Endothelial cell of umbilical vein (primary cell): Measurements from ENCODE around the gene ECM2. TPM values are rescaled to one million over a fixed set of nuclear protein-coding genes. Genes with fewer than 3 reads are reported as not detected.

Experiments
- BruUV-seq: library from RNA; stranded (reverse); fragments of 400-500 nt; replicated peaks from 2 replicates; lab custom pipeline; 2021; lab: Mats Ljungman, UMichigan
- CTCF ChIA-PET: fragments of 300-600, 350-600 bp; sonication (Branson Sonifier 250); formaldehyde crosslinking; loops from one replicate; lab custom pipeline; 2021; ENCODE audit warnings: antibody characterized with exemption, inconsistent platforms; lab: Charles Lee
- POLR2A ChIA-PET: fragments of 300-600, 350-600 bp; sonication (Branson Sonifier 250); formaldehyde crosslinking; loops from one replicate; lab custom pipeline; 2021; ENCODE audit warnings: antibody characterized with exemption, inconsistent platforms; lab: Charles Lee
- DNase-seq: peaks from one replicate; pipeline ENCODE4 v3.0.0-alpha.2; 2011; ENCODE audit warnings: low read depth, low spot score
- FAIRE-seq: peaks from 2 replicates; lab custom pipeline; 2011; peaks lifted over from hg19 to GRCh38; lab: Jason Lieb, UNC
- H2AFZ ChIP-seq: 2 replicates; pipeline ENCODE4 v1.6.0; 2012; ENCODE audit warnings: low read depth, low read length, control low read depth, inconsistent platforms
- H3K27ac ChIP-seq: 2 replicates; pipeline ENCODE4 v1.5.1; 2011; ENCODE audit warnings: low read depth, mild to moderate bottlenecking, control low read depth, low read length, moderate library complexity; ENCODE audit not compliant: insufficient read depth
- H3K27me3 ChIP-seq, 2 experiments: 2 replicates each; pipeline versions ENCODE4 v1.6.0 to v1.6.1; 2011; ENCODE audit warnings: low read length in 2 of 2, mixed read lengths in 1 of 2; ENCODE audit not compliant: control insufficient read depth in 2 of 2, insufficient read depth in 2 of 2
- H3K36me3 ChIP-seq, 2 experiments: 2 replicates in 1 of 2; 3 replicates in 1 of 2; pipeline ENCODE4 v1.5.1; 2011; ENCODE audit warnings: low read length in 2 of 2, mild to moderate bottlenecking in 1 of 2, moderate library complexity in 1 of 2; ENCODE audit not compliant: control insufficient read depth in 2 of 2, insufficient read depth in 2 of 2; ENCODE audit errors: extremely low read depth in 1 of 2
- H3K4me1 ChIP-seq: 3 replicates; pipeline ENCODE4 v1.5.1; 2011; ENCODE audit warnings: mild to moderate bottlenecking, low read length; ENCODE audit not compliant: control insufficient read depth, insufficient read depth; ENCODE audit errors: extremely low read depth
- H3K4me2 ChIP-seq: 2 replicates; pipeline ENCODE4 v1.6.1; 2011; ENCODE audit warnings: low read length, control low read depth, mixed read lengths; ENCODE audit not compliant: insufficient read depth
- H3K4me3 ChIP-seq, 3 experiments: fragments of 200-600 bp in 1 of 3; sonication (generic), shearing (Covaris generic) in 1 of 3; replicated peaks in 1 of 3; 2 replicates each; pipeline ENCODE4 v1.5.1; 2011 to 2016; ENCODE audit warnings: control low read depth in 3 of 3, low read length in 3 of 3, mild to moderate bottlenecking in 2 of 3, inconsistent platforms in 1 of 3, low read depth in 1 of 3, moderate library complexity in 1 of 3; ENCODE audit not compliant: insufficient read depth in 1 of 3
- H3K79me2 ChIP-seq: 2 replicates; pipeline ENCODE4 v1.6.0; 2012; ENCODE audit warnings: low read length, inconsistent platforms; ENCODE audit not compliant: control insufficient read depth, insufficient read depth
- H3K9ac ChIP-seq: replicated peaks from 2 replicates; pipeline ENCODE3; 2011; ENCODE audit warnings: low read length, control low read depth; ENCODE audit not compliant: insufficient read depth; ENCODE audit errors: extremely low read depth
- H3K9me1 ChIP-seq: replicated peaks from 3 replicates; pipeline ENCODE4 v1.6.0; 2011; ENCODE audit warnings: mild to moderate bottlenecking, low read length; ENCODE audit not compliant: control insufficient read depth, insufficient read depth; ENCODE audit errors: extremely low read depth
- H3K9me3 ChIP-seq: replicated peaks from 2 replicates; pipeline ENCODE4 v1.5.1; 2012; ENCODE audit warnings: low read length, inconsistent platforms; ENCODE audit not compliant: control insufficient read depth, insufficient read depth
- H4K20me1 ChIP-seq: replicated peaks from 2 replicates; pipeline ENCODE3; 2011; ENCODE audit warnings: mild to moderate bottlenecking, low read length; ENCODE audit not compliant: control insufficient read depth, insufficient read depth; ENCODE audit errors: extremely low read depth
- FOS ChIP-seq: IDR thresholded peaks from 2 replicates; pipeline ENCODE4 v1.6.1; 2011; ENCODE audit warnings: mild to moderate bottlenecking, low read length, moderate library complexity, borderline replicate concordance; ENCODE audit not compliant: insufficient read depth
- GATA2 ChIP-seq: IDR thresholded peaks from 2 replicates; pipeline ENCODE4 v1.7.0; 2011; ENCODE audit warnings: low read depth, mild to moderate bottlenecking, moderate library complexity, mixed read lengths, low read length; ENCODE audit not compliant: insufficient read length, insufficient read depth
- JUN ChIP-seq: IDR thresholded peaks from 2 replicates; pipeline ENCODE4 v1.6.1; 2011; ENCODE audit warnings: borderline replicate concordance, low read depth; ENCODE audit not compliant: insufficient read length, insufficient read depth
- POLR2A ChIP-seq: IDR thresholded peaks from 2 replicates; pipeline ENCODE4 v1.6.1; 2012; ENCODE audit warnings: low read depth, mild to moderate bottlenecking, control low read depth, low read length
- POLR2AphosphoS5 ChIP-seq: IDR thresholded peaks from 2 replicates; pipeline ENCODE4 v1.6.1; 2012; ENCODE audit warnings: low read depth, mild to moderate bottlenecking, control low read depth, low read length, moderate library complexity; ENCODE audit not compliant: insufficient read depth
- dilution Hi-C: fragments of 300-500 bp; cut with MboI; formaldehyde crosslinking; loops from one replicate; pipeline ENCODE4 v1.15.0; 2019; ENCODE audit warnings: low sequenced_read_pairs; ENCODE audit not compliant: extremely low pct_ligation_motif_present
- intact Hi-C: fragments of 100-400 bp; cut with micrococcal nuclease; formaldehyde crosslinking; loops from one replicate; pipeline ENCODE4 v1.10.0; 2022
- polyA plus RNA-seq, 4 experiments: library from polyadenylated mRNA; depleted of rRNA in 3 of 4; stranded (reverse) in 3 of 4; unstranded in 1 of 4; fragments of >200 nt; gene quantifications; 2 replicates each; pipeline versions ENCODE4 v1.2.1 to v1.2.3, GENCODE V29; 2011 to 2012; ENCODE audit warnings: missing spikeins in 1 of 4
- total RNA-seq: library from RNA; stranded (reverse); gene quantifications from 2 replicates; pipeline ENCODE4 v1.2.3, GENCODE V29; 2021

The ECM2 gene
- total and polyA plus RNA-seq, 2 donors (not counting 3 experiments of a cell fraction or from before 2014, with no cell fraction given): 0.03 TPM; not detected in 1

DNA sequence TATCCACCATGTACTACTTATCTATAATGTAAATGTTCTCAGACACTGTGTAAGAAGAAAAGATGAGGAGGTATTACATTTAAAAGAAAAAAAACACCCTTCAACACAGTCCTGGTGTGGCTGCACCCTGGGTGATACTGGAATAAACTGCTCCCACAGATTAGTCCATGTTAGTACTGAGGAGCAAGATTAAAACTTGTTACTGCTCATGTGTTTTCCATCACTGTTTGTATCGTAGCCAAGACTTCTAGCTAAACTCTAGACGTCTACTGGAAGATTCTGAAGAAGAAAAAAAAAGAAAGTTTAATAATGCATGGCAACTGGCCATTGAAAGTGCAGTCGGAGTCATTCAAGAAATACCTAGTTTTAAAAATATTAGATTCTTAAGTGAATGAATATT is 53.5 kb downstream of the ECM2 start, which contains the start of gene ASPN:
ASPN (minus strand) TSS at position 178 of the 400 bp plus-strand sequence.
- FAIRE-seq (no peak), DNase-seq (no peak)
- H2AFZ ChIP-seq: no peak within 1 kb of the TSS
- no peaks in the 10 kb centered on the region for H3K27me3 ChIP-seq
- BruUV-seq: no TSS peak
- H3K27ac ChIP-seq: no peak within 1 kb of the TSS
- H3K9me3 ChIP-seq: no peaks in the 10 kb centered on the region
- peak within 1 kb of the TSS; percentile 17 for H3K4me2 ChIP-seq
- ChIA-PET POLR2A (no interaction called here), CTCF (no interaction called here)
- no peak for TF ChIP-seq FOS
- no peak for TF ChIP-seq POLR2AphosphoS5
- no peak for TF ChIP-seq GATA2
- TF ChIP-seq JUN: no peak
- TF ChIP-seq POLR2A: no peak
- no peak within 1 kb of the TSS for H3K4me3 ChIP-seq
- no peaks in the 10 kb centered on the region for H3K9me1 ChIP-seq
- no peaks in the 10 kb centered on the region for H3K79me2 ChIP-seq
- intact Hi-C loops (loop anchor here (10.0 kb wide), 1 partner anchor 48 kb away; no protein-coding TSS in a partner anchor), dilution Hi-C loops (no loop called here)
- H3K36me3 ChIP-seq: no peaks in the 10 kb centered on the region
- H3K4me1 ChIP-seq: peaks cover 29% of the 10 kb centered on the region
- H4K20me1 ChIP-seq: no peaks in the 10 kb centered on the region
- H3K9ac ChIP-seq: no peak within 1 kb of the TSS

- Histone ChIP-seq H3K27ac (no peak overlapping the region), H3K4me3 (no peak overlapping the region), H3K9ac (no peak overlapping the region), H3K9me3 (no peaks in the 10 kb centered on the region), H3K9me1 (no peaks in the 10 kb centered on the region), H3K27me3 (no peaks in the 10 kb centered on the region), H3K4me1 (peaks cover 26% of the 10 kb centered on the region), H4K20me1 (no peaks in the 10 kb centered on the region), H3K79me2 (no peaks in the 10 kb centered on the region), H2AFZ (no peak overlapping the region), H3K36me3 (no peaks in the 10 kb centered on the region), H3K4me2 (peak overlapping the region; percentile 17)
- dilution Hi-C loops (no loop called here), intact Hi-C loops (loop anchor here (10.0 kb wide), 1 partner anchor 46 kb away; no protein-coding TSS in a partner anchor)
- no peak for DNase-seq
- POLR2A ChIA-PET: interaction anchor here (0.6 kb wide), 1 partner anchor 366 kb away, joined by 5 read pairs; the partner anchor contains the start of gene SPTLC1
- TF ChIP-seq GATA2: no peak
- no TSS peak for BruUV-seq
- CTCF ChIA-PET: interaction anchor here (1.0 to 1.7 kb wide), 7 partner anchors 12 to 120 kb away, joined by 3 to 5 read pairs (median 4); no protein-coding TSS in a partner anchor
- no peak for FAIRE-seq
These were observed 54.7 kb downstream of the ECM2 start for GRCh38 chr9:92480986-92481633.
